ENCODE data around the gene CERT1.

DNA sequence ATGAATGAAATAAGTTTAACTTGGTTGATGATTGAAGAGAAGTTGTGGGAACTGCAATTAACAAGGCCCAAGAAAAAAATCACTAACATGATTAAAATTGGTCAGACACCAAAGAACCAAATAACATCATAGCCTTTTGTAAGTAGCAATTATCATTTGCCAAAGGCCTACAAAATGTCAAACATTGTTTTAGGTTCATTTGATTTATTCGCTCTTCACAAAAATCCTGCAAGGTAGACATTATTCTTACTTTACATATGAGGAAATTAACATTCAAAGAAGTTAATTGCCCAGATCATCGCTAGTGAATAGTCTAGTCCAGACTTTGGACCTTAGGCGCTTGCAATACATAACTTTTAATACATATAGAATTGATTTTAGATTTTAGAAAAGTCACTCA lies 2.9 kb upstream of the CERT1 start:
- TF ChIP-seq CTCF (IDR thresholded peaks at IDR 0.05; ENCODE audit: low read depth, low read length, poor library complexity, severe bottlenecking) = no peak
- TF ChIP-seq EZH2phosphoT487 (IDR thresholded peaks at IDR 0.05; ENCODE audit: borderline replicate concordance, low read length) = no peak
